Ascending aorta (tissue), 2 donors: ENCODE measurements around the gene UGT1A5. TPM values are rescaled to one million over a fixed set of nuclear protein-coding genes. Genes with fewer than 3 reads are reported as not detected.
A peak's percentile ranks its signal among the peaks of the same experiment; 100 is the strongest.

ENCODE experiments used
- DNase-seq, 2 donors: peaks; one replicate each; pipeline ENCODE4 v3.0.0-alpha.2; 2019; ENCODE audit warnings: low spot score in 2 of 2
- H3K27ac ChIP-seq, 2 donors: fragments of 200-600 bp; sonication (generic); one replicate each; pipeline ENCODE4 v1.5.1; 2016 to 2017; ENCODE audit warnings: mild to moderate bottlenecking in 1 of 2
- H3K27me3 ChIP-seq: fragments of 200-600 bp; sonication (generic); one replicate; pipeline ENCODE4 v1.5.1; 2017
- H3K36me3 ChIP-seq, 2 donors: fragments of 200-600 bp; sonication (generic); one replicate each; pipeline ENCODE4 v1.5.1; 2016
- H3K4me1 ChIP-seq, 2 donors: fragments of 200-600 bp; sonication (generic); one replicate each; pipeline ENCODE4 v1.5.1; 2016 to 2017; ENCODE audit warnings: mild to moderate bottlenecking in 1 of 2
- H3K4me3 ChIP-seq, 2 donors: fragments of 200-600 bp; sonication (generic); one replicate each; pipeline ENCODE4 v1.5.1; 2016 to 2017; ENCODE audit warnings: mild to moderate bottlenecking in 1 of 2
- H3K9me3 ChIP-seq, 2 donors: fragments of 200-600 bp; sonication (generic); one replicate each; pipeline ENCODE4 v1.5.1; 2016
- intact Hi-C: fragments of 100-400 bp; cut with DNase I; formaldehyde crosslinking; loops from one replicate; pipeline ENCODE4 v1.15.1; 2023
- total RNA-seq: library from RNA; depleted of rRNA; stranded (reverse); fragments of >200 nt; gene quantifications from one replicate; pipeline ENCODE4 v1.1.0, GENCODE V29; 2016
- TF ChIP-seq, protein P1 (sequence below), 3 experiments: fragments of 200-600 bp in 2 of 3; fragments of 450-650 bp in 1 of 3; sonication (generic) in 2 of 3; IDR thresholded peaks; one replicate each; pipeline ENCODE4 v1.5.1; 2016 to 2019; ENCODE audit warnings: antibody characterized with exemption in 3 of 3, mild to moderate bottlenecking in 1 of 3, moderate library complexity in 1 of 3

UGT1A5 gene
- total RNA-seq, 1 donor from 2014 or later: not detected

DNA sequence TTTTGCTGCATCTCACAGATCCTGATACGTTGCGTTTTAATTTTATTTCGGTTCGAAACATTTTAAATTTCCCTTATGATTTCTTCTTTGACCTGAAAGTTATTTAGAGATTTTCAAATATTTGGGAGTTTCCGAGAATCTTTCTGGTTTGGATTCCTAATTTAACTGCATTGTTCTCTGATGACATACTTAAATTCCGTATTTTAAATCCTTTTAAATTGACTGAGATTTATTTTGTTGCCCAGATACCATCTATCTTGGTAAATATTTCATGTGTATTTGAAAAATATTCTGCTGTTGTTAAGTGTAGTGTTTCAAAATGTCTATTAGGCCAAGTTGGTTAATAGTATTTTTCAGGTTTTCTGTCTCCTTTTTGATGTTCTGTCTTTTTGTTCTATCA, 103.2 kb downstream of the UGT1A5 start:
- Histone ChIP-seq H3K4me3 (no peak overlapping the region), H3K4me1 (no peaks in the 10 kb centered on the region), H3K36me3 (no peaks in the 10 kb centered on the region), H3K27me3 (no peaks in the 10 kb centered on the region), H3K9me3 (no peaks in the 10 kb centered on the region), H3K27ac (no peak overlapping the region)
- intact Hi-C loops: no loop called here
- no peak for DNase-seq
- TF ChIP-seq, protein P1, sequence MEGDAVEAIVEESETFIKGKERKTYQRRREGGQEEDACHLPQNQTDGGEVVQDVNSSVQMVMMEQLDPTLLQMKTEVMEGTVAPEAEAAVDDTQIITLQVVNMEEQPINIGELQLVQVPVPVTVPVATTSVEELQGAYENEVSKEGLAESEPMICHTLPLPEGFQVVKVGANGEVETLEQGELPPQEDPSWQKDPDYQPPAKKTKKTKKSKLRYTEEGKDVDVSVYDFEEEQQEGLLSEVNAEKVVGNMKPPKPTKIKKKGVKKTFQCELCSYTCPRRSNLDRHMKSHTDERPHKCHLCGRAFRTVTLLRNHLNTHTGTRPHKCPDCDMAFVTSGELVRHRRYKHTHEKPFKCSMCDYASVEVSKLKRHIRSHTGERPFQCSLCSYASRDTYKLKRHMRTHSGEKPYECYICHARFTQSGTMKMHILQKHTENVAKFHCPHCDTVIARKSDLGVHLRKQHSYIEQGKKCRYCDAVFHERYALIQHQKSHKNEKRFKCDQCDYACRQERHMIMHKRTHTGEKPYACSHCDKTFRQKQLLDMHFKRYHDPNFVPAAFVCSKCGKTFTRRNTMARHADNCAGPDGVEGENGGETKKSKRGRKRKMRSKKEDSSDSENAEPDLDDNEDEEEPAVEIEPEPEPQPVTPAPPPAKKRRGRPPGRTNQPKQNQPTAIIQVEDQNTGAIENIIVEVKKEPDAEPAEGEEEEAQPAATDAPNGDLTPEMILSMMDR (IDR thresholded peaks at IDR 0.05): no peak

DNA sequence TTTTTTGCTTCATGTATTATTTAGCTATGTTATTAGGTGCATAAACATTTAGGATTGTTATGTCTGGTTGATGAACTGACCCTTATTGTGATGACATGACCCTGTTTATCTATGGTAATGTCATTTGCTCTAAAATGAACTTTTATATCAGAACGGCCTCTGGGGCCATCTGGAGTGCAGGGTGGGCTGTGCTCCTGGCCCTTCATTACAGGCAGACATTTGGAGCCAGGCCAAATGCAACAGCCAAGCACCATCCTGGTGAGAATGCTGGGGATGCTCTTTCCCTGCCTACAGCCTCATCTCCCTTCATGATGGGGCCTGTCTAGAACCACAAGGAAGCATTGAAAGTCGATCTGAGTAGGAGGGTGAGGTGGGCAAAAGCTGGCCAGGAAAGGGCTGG, 103.6 kb downstream of the UGT1A5 start:
- intact Hi-C loops: no loop called here
- Histone ChIP-seq H3K4me1 (no peaks in the 10 kb centered on the region), H3K27ac (no peak overlapping the region), H3K36me3 (no peaks in the 10 kb centered on the region), H3K9me3 (no peaks in the 10 kb centered on the region), H3K4me3 (no peak overlapping the region), H3K27me3 (no peaks in the 10 kb centered on the region)
- TF ChIP-seq, protein P1 (IDR thresholded peaks at IDR 0.05): no peak
- DNase-seq: no peak

DNA sequence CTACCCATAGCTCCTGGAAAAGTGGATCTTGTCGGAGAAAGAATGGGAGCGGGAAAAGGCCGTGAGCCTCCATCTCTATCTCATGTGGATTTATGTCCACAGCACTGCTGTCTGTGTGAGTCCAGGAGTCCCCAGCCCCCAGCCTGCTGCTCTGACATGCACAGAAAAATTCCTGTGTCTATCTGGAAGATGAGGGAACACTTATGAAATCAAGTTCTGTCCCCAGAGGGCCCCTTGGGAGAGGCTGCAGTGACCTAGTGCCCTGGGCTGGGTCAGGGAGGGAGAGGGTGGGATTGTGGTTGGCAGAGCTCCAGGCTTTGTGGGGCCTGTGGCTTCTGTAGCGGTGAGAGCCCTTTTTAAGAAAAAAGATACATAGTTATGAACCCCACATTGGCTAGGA, 104.1 kb downstream of the UGT1A5 start:
- H3K9me3 ChIP-seq: no peaks in the 10 kb centered on the region
- TF ChIP-seq, protein P1 (IDR thresholded peaks at IDR 0.05): no peak
- no peaks in the 10 kb centered on the region for H3K36me3 ChIP-seq
- no peak for DNase-seq
- H3K4me1 ChIP-seq: no peaks in the 10 kb centered on the region
- intact Hi-C loops: no loop called here
- no peak overlapping the region for H3K4me3 ChIP-seq
- no peaks in the 10 kb centered on the region for H3K27me3 ChIP-seq
- no peak overlapping the region for H3K27ac ChIP-seq

DNA sequence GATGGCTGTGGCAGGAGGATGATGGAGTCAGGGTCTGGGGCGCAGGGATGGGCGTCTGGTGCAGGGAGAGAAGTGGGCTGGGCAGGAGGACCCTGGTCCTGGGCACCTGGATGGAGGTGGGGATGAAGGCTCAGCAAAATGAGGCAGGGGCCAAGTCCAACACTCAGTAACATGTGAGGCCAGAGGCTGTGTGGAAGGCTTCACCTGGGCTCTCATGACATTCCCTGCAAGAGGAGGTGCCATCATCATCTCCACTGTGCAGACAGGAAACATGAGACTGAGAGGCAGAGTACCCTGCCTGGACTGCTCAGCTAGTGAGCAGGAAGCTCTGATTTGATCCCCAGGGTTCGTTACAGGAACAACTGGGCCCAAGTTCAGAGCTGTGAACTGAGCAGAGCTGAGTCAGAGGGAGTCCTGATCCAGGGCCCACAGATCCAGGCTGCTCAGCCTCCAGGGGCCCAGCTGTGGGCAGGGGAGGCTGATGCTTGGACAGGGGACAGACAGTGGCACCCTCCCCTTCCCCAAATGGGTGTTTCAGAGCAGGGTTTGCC, 104.7 kb downstream of the UGT1A5 start:
- peak in 1 of 2 donors; percentile 51 for DNase-seq
- intact Hi-C loops: no loop called here
- TF ChIP-seq, protein P1 (IDR thresholded peaks at IDR 0.05): no peak
- H3K9me3 ChIP-seq: no peaks in the 10 kb centered on the region
- H3K27me3 ChIP-seq: no peaks in the 10 kb centered on the region
- H3K27ac ChIP-seq: no peak overlapping the region
- no peak overlapping the region for H3K4me3 ChIP-seq
- no peaks in the 10 kb centered on the region for H3K36me3 ChIP-seq
- no peaks in the 10 kb centered on the region for H3K4me1 ChIP-seq

DNA sequence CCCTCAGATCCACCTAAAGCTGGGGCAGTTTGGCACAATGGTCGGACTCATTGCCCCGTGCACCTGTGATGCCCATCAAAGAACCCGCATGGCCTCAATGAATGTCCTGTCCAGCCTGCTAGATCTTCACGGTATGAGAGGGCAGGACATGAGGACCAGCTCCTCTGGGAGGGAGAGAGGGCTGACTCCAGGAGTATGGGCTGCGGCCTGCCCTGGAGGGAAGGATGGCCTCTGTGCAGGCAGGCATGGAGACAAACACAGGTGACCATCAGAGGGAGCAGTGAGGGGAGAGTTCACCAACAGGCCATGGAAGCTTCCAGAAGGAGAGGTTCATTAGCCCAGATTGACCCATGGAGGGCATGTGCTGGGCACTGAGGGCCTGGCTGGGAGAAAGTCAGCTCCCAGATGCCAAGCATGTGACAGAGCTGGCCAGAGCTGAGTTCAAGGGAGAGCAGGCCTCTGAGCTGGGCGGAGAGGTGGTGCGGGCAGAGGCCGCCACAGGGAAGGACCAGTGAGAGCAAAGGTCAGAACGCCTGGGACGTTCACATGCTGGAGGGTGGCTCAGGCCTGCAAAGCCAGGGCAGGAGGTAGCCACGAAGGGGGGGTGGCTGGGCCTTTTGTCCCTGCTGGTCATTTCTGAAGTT, 105.4 kb downstream of the UGT1A5 start:
- intact Hi-C loops: no loop called here
- no peak overlapping the region for H3K27ac ChIP-seq
- no peaks in the 10 kb centered on the region for H3K9me3 ChIP-seq
- peak in 1 of 2 donors; percentile 56 for DNase-seq
- H3K4me3 ChIP-seq: no peak overlapping the region
- no peaks in the 10 kb centered on the region for H3K27me3 ChIP-seq
- H3K4me1 ChIP-seq: no peaks in the 10 kb centered on the region
- H3K36me3 ChIP-seq: no peaks in the 10 kb centered on the region
- TF ChIP-seq, protein P1 (IDR thresholded peaks at IDR 0.05): no peak
